ENCODE results near the gene AASDHPPT.

DNA sequence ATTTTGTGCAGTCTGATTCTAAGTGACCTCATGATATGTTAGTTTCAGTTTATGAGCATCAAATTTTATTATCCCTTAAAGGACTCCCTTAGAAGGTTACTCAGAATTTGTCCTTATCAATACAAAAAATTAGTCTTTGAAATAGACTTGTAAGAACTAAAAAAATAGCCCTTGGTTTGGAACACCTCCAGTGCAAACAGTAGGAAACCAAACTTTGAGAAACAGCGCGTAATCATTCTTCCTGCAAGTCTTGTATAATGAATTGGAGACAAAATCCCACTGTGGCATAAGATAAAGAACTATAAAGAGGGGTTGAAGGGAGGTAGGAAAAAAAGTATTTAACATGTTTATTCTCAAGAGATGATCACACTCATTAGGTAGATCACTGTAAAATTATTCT is 44.6 kb upstream of the AASDHPPT start:
- TF ChIP-seq, protein P1, sequence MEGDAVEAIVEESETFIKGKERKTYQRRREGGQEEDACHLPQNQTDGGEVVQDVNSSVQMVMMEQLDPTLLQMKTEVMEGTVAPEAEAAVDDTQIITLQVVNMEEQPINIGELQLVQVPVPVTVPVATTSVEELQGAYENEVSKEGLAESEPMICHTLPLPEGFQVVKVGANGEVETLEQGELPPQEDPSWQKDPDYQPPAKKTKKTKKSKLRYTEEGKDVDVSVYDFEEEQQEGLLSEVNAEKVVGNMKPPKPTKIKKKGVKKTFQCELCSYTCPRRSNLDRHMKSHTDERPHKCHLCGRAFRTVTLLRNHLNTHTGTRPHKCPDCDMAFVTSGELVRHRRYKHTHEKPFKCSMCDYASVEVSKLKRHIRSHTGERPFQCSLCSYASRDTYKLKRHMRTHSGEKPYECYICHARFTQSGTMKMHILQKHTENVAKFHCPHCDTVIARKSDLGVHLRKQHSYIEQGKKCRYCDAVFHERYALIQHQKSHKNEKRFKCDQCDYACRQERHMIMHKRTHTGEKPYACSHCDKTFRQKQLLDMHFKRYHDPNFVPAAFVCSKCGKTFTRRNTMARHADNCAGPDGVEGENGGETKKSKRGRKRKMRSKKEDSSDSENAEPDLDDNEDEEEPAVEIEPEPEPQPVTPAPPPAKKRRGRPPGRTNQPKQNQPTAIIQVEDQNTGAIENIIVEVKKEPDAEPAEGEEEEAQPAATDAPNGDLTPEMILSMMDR (conservative IDR thresholded peaks at IDR 0.05; ENCODE audit: low read depth, low read length): no peak
- TF ChIP-seq RAD21 (IDR thresholded peaks at IDR 0.05; ENCODE audit: low read length) (no peak), RCOR1 (IDR thresholded peaks at IDR 0.05; ENCODE audit: insufficient replicate concordance, low read length) (no peak), NFE2L2 (IDR thresholded peaks at IDR 0.05; ENCODE audit: low read depth, low read length) (no peak), MAZ (IDR thresholded peaks at IDR 0.05; ENCODE audit: borderline replicate concordance, low read depth, low read length) (no peak), POLR2A (IDR thresholded peaks at IDR 0.05; ENCODE audit: low read depth, low read length) (no peak), RFX5 (IDR thresholded peaks at IDR 0.05; ENCODE audit: low read depth, low read length) (no peak), MXI1 (IDR thresholded peaks at IDR 0.05; ENCODE audit: borderline replicate concordance, low read depth, low read length) (no peak), CHD1 (IDR thresholded peaks at IDR 0.05; ENCODE audit: low read depth, low read length) (no peak)
- TF ChIP-seq, protein P2, sequence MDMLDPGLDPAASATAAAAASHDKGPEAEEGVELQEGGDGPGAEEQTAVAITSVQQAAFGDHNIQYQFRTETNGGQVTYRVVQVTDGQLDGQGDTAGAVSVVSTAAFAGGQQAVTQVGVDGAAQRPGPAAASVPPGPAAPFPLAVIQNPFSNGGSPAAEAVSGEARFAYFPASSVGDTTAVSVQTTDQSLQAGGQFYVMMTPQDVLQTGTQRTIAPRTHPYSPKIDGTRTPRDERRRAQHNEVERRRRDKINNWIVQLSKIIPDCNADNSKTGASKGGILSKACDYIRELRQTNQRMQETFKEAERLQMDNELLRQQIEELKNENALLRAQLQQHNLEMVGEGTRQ (IDR thresholded peaks at IDR 0.05; ENCODE audit: low read depth, low read length): no peak
- TF ChIP-seq, protein P3, sequence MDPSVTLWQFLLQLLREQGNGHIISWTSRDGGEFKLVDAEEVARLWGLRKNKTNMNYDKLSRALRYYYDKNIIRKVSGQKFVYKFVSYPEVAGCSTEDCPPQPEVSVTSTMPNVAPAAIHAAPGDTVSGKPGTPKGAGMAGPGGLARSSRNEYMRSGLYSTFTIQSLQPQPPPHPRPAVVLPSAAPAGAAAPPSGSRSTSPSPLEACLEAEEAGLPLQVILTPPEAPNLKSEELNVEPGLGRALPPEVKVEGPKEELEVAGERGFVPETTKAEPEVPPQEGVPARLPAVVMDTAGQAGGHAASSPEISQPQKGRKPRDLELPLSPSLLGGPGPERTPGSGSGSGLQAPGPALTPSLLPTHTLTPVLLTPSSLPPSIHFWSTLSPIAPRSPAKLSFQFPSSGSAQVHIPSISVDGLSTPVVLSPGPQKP (IDR thresholded peaks at IDR 0.05; ENCODE audit: borderline replicate concordance, low read depth, low read length): no peak
